IPS-18a (cell line): ENCODE results near the gene ELP1.
A peak's percentile ranks its signal among the peaks of the same experiment; 100 is the strongest.

Experiments
- H3K27ac ChIP-seq: one replicate; pipeline ENCODE4 v1.5.1; 2013; ENCODE audit warnings: low read length
- H3K27me3 ChIP-seq: one replicate; pipeline ENCODE4 v1.6.1; 2013; ENCODE audit warnings: mild to moderate bottlenecking, low read length; ENCODE audit not compliant: control insufficient read depth, insufficient read depth
- H3K36me3 ChIP-seq: one replicate; pipeline ENCODE4 v1.6.1; 2013; ENCODE audit warnings: low read depth, low read length; ENCODE audit not compliant: control insufficient read depth
- H3K4me1 ChIP-seq: one replicate; pipeline ENCODE4 v1.6.1; 2013; ENCODE audit warnings: low read depth, low read length; ENCODE audit not compliant: control insufficient read depth
- H3K4me3 ChIP-seq: one replicate; pipeline ENCODE4 v1.5.1; 2013; ENCODE audit warnings: low read length
- H3K9ac ChIP-seq: one replicate; pipeline ENCODE4 v1.6.1; 2013; ENCODE audit warnings: mild to moderate bottlenecking, low read length, moderate library complexity
- H3K9me3 ChIP-seq: one replicate; pipeline ENCODE4 v1.6.1; 2013; ENCODE audit warnings: low read depth, low read length; ENCODE audit not compliant: control insufficient read depth

The ELP1 gene

GRCh38 chr9:108960331-108960730 is 26.4 kb upstream of the ELP1 start:
- no peak overlapping the region for H3K27ac ChIP-seq
- H3K4me3 ChIP-seq = no peak overlapping the region
- peaks cover 3% of the 10 kb centered on the region for H3K36me3 ChIP-seq

GRCh38 chr9:108956631-108957026 is 22.7 kb upstream of the ELP1 start:
- Histone ChIP-seq H3K9me3 (no peaks in the 10 kb centered on the region), H3K9ac (no peak overlapping the region), H3K27ac (no peak overlapping the region), H3K4me3 (no peak overlapping the region), H3K36me3 (peaks cover 5% of the 10 kb centered on the region), H3K27me3 (no peaks in the 10 kb centered on the region), H3K4me1 (no peaks in the 10 kb centered on the region)

More at GRCh38 chr9:108960331-108960730, 26.4 kb upstream of the ELP1 start:
- H3K4me1 ChIP-seq = no peaks in the 10 kb centered on the region
- no peak overlapping the region for H3K9ac ChIP-seq
- H3K27me3 ChIP-seq = no peaks in the 10 kb centered on the region
- H3K9me3 ChIP-seq = no peaks in the 10 kb centered on the region

GRCh38 chr9:108956022-108956630 is 22.2 kb upstream of the ELP1 start:
- no peak overlapping the region for H3K9ac ChIP-seq
- peaks cover 6% of the 10 kb centered on the region for H3K36me3 ChIP-seq
- H3K27ac ChIP-seq = no peak overlapping the region
- H3K27me3 ChIP-seq = no peaks in the 10 kb centered on the region
- H3K9me3 ChIP-seq = no peaks in the 10 kb centered on the region
- H3K4me3 ChIP-seq = no peak overlapping the region
- H3K4me1 ChIP-seq = no peaks in the 10 kb centered on the region

- H3K36me3 ChIP-seq = peaks cover 6% of the 10 kb centered on the region
- H3K4me1 ChIP-seq = no peaks in the 10 kb centered on the region
- no peak overlapping the region for H3K9ac ChIP-seq
- H3K27ac ChIP-seq = no peak overlapping the region
- no peaks in the 10 kb centered on the region for H3K27me3 ChIP-seq
- no peak overlapping the region for H3K4me3 ChIP-seq
- H3K9me3 ChIP-seq = no peaks in the 10 kb centered on the region
Measured at GRCh38 chr9:108953983-108954574, 20.2 kb upstream of the ELP1 start.

GRCh38 chr9:108951578-108951977 is 17.7 kb upstream of the ELP1 start:
- no peaks in the 10 kb centered on the region for H3K9me3 ChIP-seq
- H3K36me3 ChIP-seq = peaks cover 6% of the 10 kb centered on the region
- H3K27me3 ChIP-seq = no peaks in the 10 kb centered on the region
- H3K27ac ChIP-seq = no peak overlapping the region
- no peak overlapping the region for H3K4me3 ChIP-seq
- no peaks in the 10 kb centered on the region for H3K4me1 ChIP-seq
- no peak overlapping the region for H3K9ac ChIP-seq

- Histone ChIP-seq H3K4me3 (no peak overlapping the region), H3K4me1 (no peaks in the 10 kb centered on the region), H3K27ac (no peak overlapping the region), H3K9me3 (no peaks in the 10 kb centered on the region), H3K36me3 (peaks cover 6% of the 10 kb centered on the region), H3K27me3 (no peaks in the 10 kb centered on the region), H3K9ac (no peak overlapping the region)
Measured at GRCh38 chr9:108950168-108950567, 16.2 kb upstream of the ELP1 start.

- no peaks in the 10 kb centered on the region for H3K4me1 ChIP-seq
- peaks cover 25% of the 10 kb centered on the region for H3K36me3 ChIP-seq
- H3K27me3 ChIP-seq = no peaks in the 10 kb centered on the region
- no peak overlapping the region for H3K4me3 ChIP-seq
- H3K27ac ChIP-seq = no peak overlapping the region
- H3K9ac ChIP-seq = no peak overlapping the region
- no peaks in the 10 kb centered on the region for H3K9me3 ChIP-seq
Measured at GRCh38 chr9:108939975-108940374, 6.1 kb upstream of the ELP1 start.

- peaks cover 16% of the 10 kb centered on the region for H3K36me3 ChIP-seq
- H3K9me3 ChIP-seq = no peaks in the 10 kb centered on the region
Measured at GRCh38 chr9:108937561-108938305, 3.8 kb upstream of the ELP1 start.

GRCh38 chr9:108934323-108934893 is 484 bp upstream of the ELP1 start, which contains the start of gene ABITRAM:
ABITRAM (plus strand) TSS chr9:108934400; CDS start chr9:108934487, 87 bp downstream.
- Histone ChIP-seq H3K9me3 (no peaks in the 10 kb centered on the region), H3K4me1 (peaks cover 5% of the 10 kb centered on the region), H3K36me3 (peaks cover 2% of the 10 kb centered on the region), H3K27me3 (no peaks in the 10 kb centered on the region), H3K9ac (peak within 1 kb of the TSS; percentile 89), H3K4me3 (peak within 1 kb of the TSS; percentile 97), H3K27ac (no peak within 1 kb of the TSS)

More at GRCh38 chr9:108937561-108938305, 3.8 kb upstream of the ELP1 start:
- Histone ChIP-seq H3K9ac (no peak overlapping the region), H3K27ac (no peak overlapping the region), H3K4me1 (peaks cover 3% of the 10 kb centered on the region), H3K4me3 (no peak overlapping the region), H3K27me3 (no peaks in the 10 kb centered on the region)

GRCh38 chr9:108933231-108933717 is 650 bp downstream of the ELP1 start:
- H3K4me3 ChIP-seq = peak overlapping the region; percentile 97
- peaks cover 5% of the 10 kb centered on the region for H3K4me1 ChIP-seq
- no peaks in the 10 kb centered on the region for H3K27me3 ChIP-seq
- no peaks in the 10 kb centered on the region for H3K9me3 ChIP-seq
- peak overlapping the region; percentile 89 for H3K9ac ChIP-seq
- H3K36me3 ChIP-seq = peaks cover 9% of the 10 kb centered on the region
- H3K27ac ChIP-seq = no peak overlapping the region

- Histone ChIP-seq H3K36me3 (peaks cover 41% of the 10 kb centered on the region), H3K27me3 (no peaks in the 10 kb centered on the region), H3K9ac (no peak overlapping the region), H3K4me1 (peaks cover 5% of the 10 kb centered on the region), H3K4me3 (no peak overlapping the region), H3K27ac (no peak overlapping the region), H3K9me3 (no peaks in the 10 kb centered on the region)
Measured at GRCh38 chr9:108928386-108928785, 5.5 kb downstream of the ELP1 start.
